DOHH2 (cell line): Measurements from ENCODE around the gene VDAC2.

ENCODE experiments used
- H3F3A ChIP-seq: fragments of 200-600 bp; sonication (generic), shearing (Covaris generic); 2 replicates; pipeline ENCODE4 v1.6.0; 2016; ENCODE audit warnings: antibody characterized with exemption, mild to moderate bottlenecking; ENCODE audit not compliant: control insufficient read depth, insufficient read depth
- H3K27ac ChIP-seq: fragments of 200-600 bp; sonication (generic); 2 replicates; pipeline ENCODE4 v1.5.1; 2014; ENCODE audit warnings: low read depth, mild to moderate bottlenecking, low read length, moderate library complexity
- H3K27me3 ChIP-seq: fragments of 200-600 bp; sonication (generic); 2 replicates; pipeline ENCODE4 v1.6.1; 2014; ENCODE audit warnings: mild to moderate bottlenecking, low read length, mixed read lengths; ENCODE audit not compliant: control insufficient read depth
- H3K36me3 ChIP-seq: fragments of 200-600 bp; sonication (generic); 2 replicates; pipeline ENCODE4 v1.6.1; 2014; ENCODE audit warnings: mild to moderate bottlenecking, low read length, moderate library complexity, mixed read lengths; ENCODE audit not compliant: control insufficient read depth
- H3K4me1 ChIP-seq: fragments of 200-600 bp; sonication (generic); 2 replicates; pipeline ENCODE4 v1.6.1; 2014; ENCODE audit warnings: mild to moderate bottlenecking, low read length, mixed read lengths; ENCODE audit not compliant: control insufficient read depth
- H3K4me2 ChIP-seq: fragments of 200-600 bp; sonication (generic); 2 replicates; pipeline ENCODE4 v1.6.0; 2014; ENCODE audit warnings: mild to moderate bottlenecking, low read length, moderate library complexity
- H3K4me3 ChIP-seq: fragments of 200-600 bp; sonication (generic); 2 replicates; pipeline ENCODE4 v1.5.1; 2014; ENCODE audit warnings: mild to moderate bottlenecking, low read length, mixed read lengths
- H3K79me2 ChIP-seq: fragments of 200-600 bp; sonication (generic); 2 replicates; pipeline ENCODE4 v1.6.1; 2014; ENCODE audit warnings: mild to moderate bottlenecking, low read length, mixed read lengths; ENCODE audit not compliant: control insufficient read depth
- H3K9me2 ChIP-seq: fragments of 200-600 bp; sonication (generic); replicated peaks from 2 replicates; pipeline ENCODE4 v1.6.1; 2014; ENCODE audit warnings: mild to moderate bottlenecking, low read length, mixed read lengths; ENCODE audit not compliant: control insufficient read depth
- H3K9me3 ChIP-seq: fragments of 200-600 bp; sonication (generic); 2 replicates; pipeline ENCODE4 v1.6.1; 2014; ENCODE audit warnings: antibody characterized with exemption, low read length, mixed read lengths; ENCODE audit not compliant: control insufficient read depth, insufficient read depth
- H4K20me1 ChIP-seq: fragments of 200-600 bp; sonication (generic); 2 replicates; pipeline ENCODE4 v1.6.0; 2014; ENCODE audit warnings: low read depth, mild to moderate bottlenecking, antibody characterized with exemption, low read length, moderate library complexity; ENCODE audit not compliant: control insufficient read depth, insufficient read depth
- CTCF ChIP-seq: fragments of 200-600 bp; sonication (generic); IDR thresholded peaks from one replicate; pipeline ENCODE4 v1.5.1; 2014; ENCODE audit warnings: antibody characterized with exemption, mild to moderate bottlenecking, low read depth, low read length; ENCODE audit not compliant: poor library complexity, severe bottlenecking
- EZH2phosphoT487 ChIP-seq: fragments of 200-600 bp; sonication (generic); IDR thresholded peaks from 2 replicates; pipeline ENCODE4 v1.6.1; 2017; ENCODE audit warnings: borderline replicate concordance, mild to moderate bottlenecking, antibody characterized with exemption, low read length, moderate library complexity, mixed read lengths

VDAC2 gene

GRCh38 chr10:75276069-75276872, 65.7 kb downstream of the VDAC2 start:
- TF ChIP-seq CTCF (no peak), EZH2phosphoT487 (no peak)
- Histone ChIP-seq H3K36me3 (no peaks in the 10 kb centered on the region), H3K4me2 (no peak overlapping the region), H3K27me3 (no peaks in the 10 kb centered on the region), H3K79me2 (no peaks in the 10 kb centered on the region), H3K27ac (no peak overlapping the region), H3K9me3 (no peaks in the 10 kb centered on the region), H3K4me3 (no peak overlapping the region), H3F3A (no peaks in the 10 kb centered on the region), H3K4me1 (no peaks in the 10 kb centered on the region), H4K20me1 (no peaks in the 10 kb centered on the region), H3K9me2 (no peaks in the 10 kb centered on the region)

GRCh38 chr10:75280236-75280635, 69.6 kb downstream of the VDAC2 start:
- H4K20me1 ChIP-seq, result no peaks in the 10 kb centered on the region
- no peaks in the 10 kb centered on the region for H3K36me3 ChIP-seq
- no peaks in the 10 kb centered on the region for H3K79me2 ChIP-seq
- no peaks in the 10 kb centered on the region for H3F3A ChIP-seq
- no peak overlapping the region for H3K27ac ChIP-seq
- H3K4me3 ChIP-seq, result no peak overlapping the region
- TF ChIP-seq CTCF (no peak), EZH2phosphoT487 (no peak)
- H3K9me3 ChIP-seq, result no peaks in the 10 kb centered on the region
- H3K9me2 ChIP-seq, result no peaks in the 10 kb centered on the region
- H3K4me1 ChIP-seq, result no peaks in the 10 kb centered on the region
- H3K4me2 ChIP-seq, result no peak overlapping the region
- no peaks in the 10 kb centered on the region for H3K27me3 ChIP-seq
